Limb (tissue), 2 donors: ENCODE results near the gene EML6.

Experiments
- DNase-seq, 2 donors: peaks; one replicate each; pipeline ENCODE4 v3.0.0-alpha.2; 2016; ENCODE audit errors: extremely low spot score in 2 of 2

EML6 gene

GRCh38 chr2:54944724-54945326, 221.4 kb downstream of the EML6 start:
- DNase-seq, result no peak

GRCh38 chr2:54945391-54946219, 222.1 kb downstream of the EML6 start:
- no peak for DNase-seq

DNA sequence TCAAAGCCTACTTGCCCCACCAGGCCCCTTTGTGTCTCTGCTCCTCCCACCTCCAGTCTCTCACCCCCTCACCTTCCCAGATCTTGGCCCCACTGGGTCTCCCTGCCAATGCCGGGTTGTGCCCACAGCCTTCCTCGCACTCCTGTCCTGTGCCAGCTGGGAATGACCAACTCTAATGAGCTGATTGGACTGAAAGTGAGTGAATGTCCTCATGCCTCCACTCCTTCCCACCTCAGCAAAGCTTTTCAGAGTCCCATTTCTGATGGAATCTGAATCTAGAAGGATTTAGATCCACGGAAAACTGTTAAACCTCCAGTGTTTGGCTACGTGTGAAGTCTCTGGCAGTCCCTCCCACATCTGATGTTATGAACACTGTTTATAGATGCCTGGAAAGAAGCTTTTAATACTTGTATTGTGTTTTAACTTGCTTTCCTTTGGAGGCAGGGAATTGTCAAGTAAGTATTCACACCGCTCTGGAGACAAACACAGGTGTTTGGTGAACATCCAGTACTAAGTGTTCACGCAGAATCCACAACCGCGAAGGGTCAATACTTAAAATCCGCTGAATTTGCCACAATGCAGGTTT, 222.9 kb downstream of the EML6 start:
- DNase-seq, result no peak

DNA sequence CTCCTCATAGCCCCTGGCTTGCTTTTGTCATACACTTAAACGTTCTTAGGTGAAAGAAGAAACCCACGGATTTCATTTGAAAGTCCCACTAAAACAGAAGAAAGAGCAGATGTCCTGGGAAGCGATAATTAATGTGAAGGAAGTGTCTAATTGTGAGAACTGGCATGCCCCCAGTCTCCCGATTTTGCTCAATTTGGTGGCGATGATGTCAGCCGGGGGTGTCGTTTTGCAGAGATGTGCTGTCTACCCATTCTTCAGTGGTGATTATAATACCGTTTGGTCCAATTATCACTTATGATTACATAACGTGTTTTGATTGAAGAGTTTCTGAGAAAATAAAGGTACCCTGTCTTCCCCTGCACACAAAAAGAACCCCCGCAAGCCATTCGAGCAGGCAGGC, 223.7 kb downstream of the EML6 start:
- no peak for DNase-seq

- DNase-seq, result no peak
Measured at GRCh38 chr2:54947646-54948045, 224.2 kb downstream of the EML6 start.

DNA sequence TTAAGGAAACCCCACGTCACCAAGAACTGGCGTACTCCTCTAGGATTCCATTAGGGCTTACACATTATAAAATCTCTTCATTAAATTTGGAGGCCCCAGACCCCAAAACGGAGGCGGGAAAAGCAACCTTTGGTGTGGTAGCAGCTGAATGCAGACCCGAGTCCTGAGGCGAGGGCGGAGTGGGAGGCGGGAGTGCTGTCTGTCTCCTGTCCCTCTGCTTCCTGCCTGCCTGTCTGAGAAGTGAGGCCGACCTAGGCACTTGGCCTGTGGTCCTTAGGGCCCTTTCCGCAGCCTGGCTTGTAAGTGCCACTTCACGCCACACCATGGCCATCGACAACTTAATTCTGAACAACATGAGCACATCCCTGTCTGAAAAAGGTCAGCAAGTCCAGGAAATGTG, 224.7 kb downstream of the EML6 start:
- DNase-seq, result no peak

DNA sequence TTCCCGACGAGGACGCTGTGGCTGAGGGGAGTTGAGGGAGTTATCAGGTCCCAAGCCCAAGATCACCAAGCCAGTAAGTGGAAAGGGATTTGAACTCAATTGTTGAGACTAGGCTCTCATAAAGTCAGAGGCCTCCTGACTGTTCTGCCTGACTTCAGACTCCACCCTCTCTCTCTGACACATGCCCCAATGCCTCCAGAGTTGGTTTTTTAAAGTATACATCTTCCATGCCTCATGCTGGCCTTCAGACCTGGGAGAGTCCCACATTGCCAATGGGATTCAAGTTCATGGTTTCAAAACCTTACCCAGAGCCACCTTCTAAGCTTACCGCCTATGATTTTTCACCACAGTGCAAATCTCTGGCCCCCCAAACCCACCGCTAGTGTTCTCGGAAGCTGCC, 226.0 kb downstream of the EML6 start:
- DNase-seq, result no peak

GRCh38 chr2:54950811-54951210, 227.3 kb downstream of the EML6 start:
- DNase-seq, result no peak

GRCh38 chr2:54952425-54952824, 229.0 kb downstream of the EML6 start:
- no peak for DNase-seq

- DNase-seq, result no peak
Measured at GRCh38 chr2:54952978-54953456, 229.6 kb downstream of the EML6 start.

GRCh38 chr2:54954158-54954557, 230.7 kb downstream of the EML6 start:
- no peak for DNase-seq

DNA sequence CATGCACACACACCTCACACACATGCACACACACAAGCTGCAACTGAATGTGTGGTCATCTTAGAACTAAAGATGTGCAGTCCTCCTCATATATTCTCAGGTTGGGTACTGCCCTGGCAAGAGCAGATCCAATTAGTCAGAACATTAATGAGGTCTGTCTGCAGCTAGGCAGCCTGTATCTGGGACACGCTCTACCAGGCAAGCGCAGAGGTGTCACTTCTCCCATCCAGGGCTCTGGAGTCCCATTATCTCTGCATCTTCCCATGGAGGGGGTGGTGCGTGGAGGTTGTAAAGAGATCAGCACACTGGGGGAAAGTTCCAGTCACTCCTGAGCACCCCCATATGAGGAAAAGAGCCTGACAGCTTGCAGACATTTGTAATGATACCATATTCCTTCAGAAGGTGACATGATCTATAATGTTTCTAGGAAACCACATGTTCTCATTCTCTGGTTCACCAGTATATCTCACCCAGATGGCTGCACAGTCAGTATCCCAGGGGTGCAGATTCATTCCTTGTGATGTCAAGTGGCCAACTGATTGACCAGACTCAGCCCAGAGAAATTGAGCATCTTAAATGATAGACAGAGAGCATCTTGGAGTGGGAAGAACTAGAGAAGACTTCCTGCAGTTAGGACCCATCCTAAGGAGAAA, 231.4 kb downstream of the EML6 start:
- DNase-seq, result no peak

DNA sequence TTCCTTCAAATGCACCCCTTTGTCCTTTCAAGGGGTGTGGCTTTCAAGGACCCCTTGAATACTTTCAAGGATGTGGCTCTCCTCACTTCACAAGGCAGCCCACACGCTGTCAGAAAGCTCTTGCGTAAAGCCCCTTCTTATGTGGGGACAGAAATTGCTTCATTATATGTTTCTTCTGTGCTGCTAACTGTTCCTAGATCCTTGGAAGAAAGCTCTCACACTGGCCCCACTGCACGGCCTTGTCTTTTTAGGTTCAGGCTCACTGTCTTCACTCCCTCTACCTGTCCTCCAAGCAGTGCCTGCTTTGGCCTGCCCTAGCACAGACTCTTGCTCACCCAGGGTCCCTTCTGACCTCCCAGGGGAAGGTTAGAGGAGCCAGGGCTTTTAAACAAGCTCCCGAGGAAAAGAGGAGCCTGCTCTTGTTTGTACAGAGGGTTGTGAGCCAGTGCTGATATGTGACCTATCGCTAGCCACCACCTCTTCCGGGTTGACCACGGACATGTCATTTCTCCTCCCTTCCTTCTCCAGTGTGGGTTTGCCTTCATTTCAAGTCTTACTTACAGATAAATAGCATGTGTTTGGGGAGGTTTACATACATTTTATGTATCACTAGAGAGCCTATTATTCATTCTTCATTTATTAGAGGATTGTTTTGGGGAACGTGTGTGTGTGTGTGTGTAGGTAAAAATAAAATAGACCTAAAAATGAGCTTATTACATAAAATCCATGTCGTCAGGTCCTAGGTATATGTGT, 232.1 kb downstream of the EML6 start:
- no peak for DNase-seq

DNA sequence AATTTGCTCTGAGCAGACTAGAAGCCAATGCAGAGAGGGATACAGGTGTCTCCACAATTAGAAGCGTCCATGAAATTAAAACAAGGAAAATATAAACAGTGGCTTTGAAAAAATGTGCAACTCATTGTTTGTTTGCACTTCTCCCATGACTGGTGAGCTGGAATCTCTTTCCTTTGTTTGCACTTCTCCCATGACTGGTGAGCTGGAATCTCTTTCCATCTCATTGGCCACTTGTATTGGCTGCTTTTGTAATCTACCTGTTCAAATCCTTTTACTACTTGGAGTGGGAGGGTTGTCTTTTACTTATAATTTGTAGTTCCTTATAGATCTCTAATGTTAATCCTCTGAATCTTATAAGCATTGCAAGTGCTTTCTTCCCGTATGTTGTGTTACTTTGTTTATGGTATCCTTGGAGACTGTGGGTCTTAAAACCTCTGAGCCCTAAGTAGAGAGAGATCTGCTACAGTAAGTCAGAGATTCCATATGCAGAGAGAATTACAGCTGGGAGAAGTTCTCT, 232.7 kb downstream of the EML6 start:
- no peak for DNase-seq

GRCh38 chr2:54957321-54957999, 234.0 kb downstream of the EML6 start:
- DNase-seq, result no peak

DNA sequence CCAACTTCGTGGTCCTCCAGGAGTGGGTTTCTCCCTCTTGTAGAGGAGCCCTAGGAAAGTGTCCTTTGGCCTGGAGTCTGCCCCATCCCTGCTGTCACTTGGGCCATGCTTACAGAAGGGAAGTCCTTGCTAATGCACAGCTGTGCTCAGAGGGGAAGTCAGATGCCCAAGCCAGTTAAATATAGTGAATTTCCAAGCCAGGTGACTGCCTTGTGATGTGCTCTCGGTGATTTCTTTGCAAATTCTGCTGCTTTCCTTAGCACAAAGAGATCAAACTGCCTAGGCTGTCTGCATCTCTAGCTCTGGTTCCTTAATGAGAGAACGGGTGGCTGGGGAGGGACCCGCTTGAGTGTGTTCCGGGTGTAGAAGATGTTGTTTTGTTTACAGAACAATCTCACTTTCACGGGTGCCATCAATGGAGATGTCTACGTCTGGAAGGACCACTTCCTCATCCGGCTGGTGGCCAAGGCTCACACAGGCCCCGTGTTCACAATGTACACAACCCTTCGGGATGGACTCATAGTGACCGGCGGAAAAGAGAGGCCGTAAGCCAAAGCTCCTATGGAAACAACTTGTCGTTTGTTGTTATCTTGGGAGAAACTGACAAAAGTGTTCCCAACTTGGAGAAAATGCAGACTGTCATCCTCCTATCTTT, 235.4 kb downstream of the EML6 start:
- DNase-seq, result no peak

DNA sequence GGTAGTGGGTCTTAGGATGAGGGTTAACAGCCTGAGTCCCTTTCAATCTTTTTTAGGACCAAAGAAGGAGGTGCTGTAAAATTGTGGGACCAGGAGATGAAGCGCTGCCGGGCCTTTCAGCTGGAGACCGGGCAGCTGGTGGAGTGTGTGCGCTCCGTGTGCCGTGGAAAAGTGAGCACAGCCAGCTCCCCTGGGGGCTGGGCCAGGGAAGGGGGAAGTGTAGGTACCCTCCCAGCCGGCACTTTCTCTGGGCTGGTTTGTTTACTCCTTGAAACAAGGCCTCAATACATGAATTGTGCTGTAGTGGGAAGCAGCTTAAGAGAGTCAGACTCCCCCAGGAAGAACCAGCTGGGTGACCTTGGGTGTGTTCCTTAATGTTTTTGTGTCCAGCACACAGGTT, 236.7 kb downstream of the EML6 start:
- no peak for DNase-seq

GRCh38 chr2:54962511-54962910, 239.0 kb downstream of the EML6 start:
- DNase-seq, result no peak

- no peak for DNase-seq
Measured at GRCh38 chr2:54962935-54963440, 239.5 kb downstream of the EML6 start.

DNA sequence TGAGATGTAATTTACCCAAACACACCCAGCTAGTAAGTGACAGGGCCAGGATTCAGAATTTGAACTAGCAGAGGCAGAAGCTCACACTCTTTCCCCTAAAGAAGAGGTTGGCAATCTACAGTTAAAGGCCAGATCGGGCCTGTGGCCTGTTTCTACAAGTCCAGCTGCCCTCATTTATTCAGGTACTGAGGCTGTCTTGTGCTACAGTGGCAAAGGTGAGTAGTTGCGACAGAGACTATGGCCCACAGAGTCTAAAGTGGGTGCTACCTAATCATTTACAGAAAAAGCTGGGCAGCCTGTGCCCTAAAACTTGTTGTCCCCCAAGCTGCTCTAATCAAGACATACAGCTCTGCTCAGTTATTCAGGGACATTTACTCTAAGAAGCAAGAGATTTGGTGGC, 240.0 kb downstream of the EML6 start:
- no peak for DNase-seq
